H1 (cell line): ENCODE results near the gene MEIS2. TPM values are rescaled to one million over a fixed set of nuclear protein-coding genes. Genes with fewer than 3 reads are reported as not detected.

ENCODE experiments used
- CTCF ChIA-PET: fragments of 300-600 bp; sonication (Branson Sonifier 250); formaldehyde crosslinking; loops from one replicate; lab custom pipeline; 2021; ENCODE audit not compliant: partially characterized antibody; lab: Charles Lee
- POLR2A ChIA-PET: fragments of 300-600 bp; sonication (Branson Sonifier 250); formaldehyde crosslinking; loops from one replicate; lab custom pipeline; 2021; ENCODE audit warnings: inconsistent platforms; ENCODE audit not compliant: partially characterized antibody; lab: Charles Lee
- DNase-seq, 2 experiments: peaks; one replicate each; pipeline versions ENCODE4 v3.0.0 to v3.0.0-alpha.2; 2010 to 2022; ENCODE audit warnings: low spot score in 2 of 2, low read depth in 1 of 2, mixed read lengths in 1 of 2
- FAIRE-seq: peaks from 2 replicates; lab custom pipeline; 2011; peaks lifted over from hg19 to GRCh38; lab: Jason Lieb, UNC
- H2AFZ ChIP-seq: 2 replicates; pipeline ENCODE4 v1.8.1; 2012; ENCODE audit warnings: low read length, inconsistent platforms
- H2AK5ac ChIP-seq: 2 replicates; pipeline ENCODE4 v1.6.1; 2013; ENCODE audit warnings: low read depth, low read length
- H2BK120ac ChIP-seq: replicated peaks from 2 replicates; pipeline ENCODE3; 2013; ENCODE audit warnings: low read depth, low read length, inconsistent platforms
- H2BK12ac ChIP-seq: 2 replicates; pipeline ENCODE4 v1.6.1; 2013; ENCODE audit warnings: low read depth, low read length
- H2BK15ac ChIP-seq: 2 replicates; pipeline ENCODE4 v1.6.1; 2013; ENCODE audit warnings: low read length
- H2BK20ac ChIP-seq: 2 replicates; pipeline ENCODE4 v1.6.1; 2013; ENCODE audit warnings: low read length
- H2BK5ac ChIP-seq: 2 replicates; pipeline ENCODE4 v1.6.1; 2013; ENCODE audit warnings: low read depth, low read length
- H3K14ac ChIP-seq: 2 replicates; pipeline ENCODE4 v1.6.1; 2013; ENCODE audit warnings: inconsistent platforms; ENCODE audit not compliant: insufficient read length
- H3K18ac ChIP-seq: 2 replicates; pipeline ENCODE4 v1.6.1; 2013; ENCODE audit warnings: low read length; ENCODE audit errors: extremely low read depth
- H3K23ac ChIP-seq: 2 replicates; pipeline ENCODE4 v1.6.1; 2013; ENCODE audit warnings: inconsistent platforms; ENCODE audit not compliant: insufficient read length
- H3K23me2 ChIP-seq: 2 replicates; pipeline ENCODE4 v1.6.1; 2013; ENCODE audit warnings: low read depth, low read length
- H3K27ac ChIP-seq: 2 replicates; pipeline ENCODE4 v1.6.1; 2011; ENCODE audit warnings: low read depth, low read length, inconsistent platforms
- H3K27me3 ChIP-seq, 4 experiments: replicated peaks in 1 of 4; 1 replicate in 1 of 4; 2 replicates in 3 of 4; pipeline versions ENCODE4 v1.6.1 to v1.8.1; 2011 to 2013; ENCODE audit warnings: low read length in 3 of 4, mild to moderate bottlenecking in 3 of 4, inconsistent platforms in 2 of 4, mixed read lengths in 2 of 4, moderate library complexity in 1 of 4; ENCODE audit not compliant: control insufficient read depth in 3 of 4, insufficient read depth in 3 of 4; ENCODE audit errors: extremely low read depth in 1 of 4
- H3K36me3 ChIP-seq, 4 experiments: 2 replicates each; pipeline versions ENCODE4 v1.6.1 to v1.8.1; 2011 to 2013; ENCODE audit warnings: mild to moderate bottlenecking in 4 of 4, low read length in 3 of 4, moderate library complexity in 2 of 4, control low read depth in 1 of 4, inconsistent platforms in 1 of 4; ENCODE audit not compliant: insufficient read depth in 4 of 4, control insufficient read depth in 2 of 4
- H3K4ac ChIP-seq: replicated peaks from 2 replicates; pipeline ENCODE3; 2013; ENCODE audit warnings: low read length, low read depth, mixed read lengths, inconsistent platforms; ENCODE audit not compliant: insufficient read length
- H3K4me1 ChIP-seq, 4 experiments: replicated peaks in 1 of 4; 1 replicate in 1 of 4; 2 replicates in 3 of 4; pipeline versions ENCODE4 v1.6.1 to v1.8.1; 2011 to 2013; ENCODE audit warnings: low read length in 3 of 4, inconsistent platforms in 2 of 4, mixed read lengths in 1 of 4; ENCODE audit not compliant: insufficient read depth in 4 of 4, control insufficient read depth in 3 of 4
- H3K4me2 ChIP-seq, 2 experiments: 2 replicates each; pipeline versions ENCODE4 v1.6.1 to v1.8.1; 2011 to 2013; ENCODE audit warnings: low read depth in 2 of 2, low read length in 2 of 2, control low read depth in 1 of 2, inconsistent platforms in 1 of 2, mild to moderate bottlenecking in 1 of 2; ENCODE audit not compliant: insufficient read depth in 1 of 2
- H3K4me3 ChIP-seq, 4 experiments: fragments of 200-600, 300-600 bp in 1 of 4; sonication (generic), shearing (Covaris generic), sonication (Bioruptor Twin) in 1 of 4; 2 replicates each; pipeline versions ENCODE4 v1.5.1 to v1.8.1; 2011 to 2016; ENCODE audit warnings: low read length in 4 of 4, low read depth in 3 of 4, control low read depth in 2 of 4, inconsistent platforms in 2 of 4, mild to moderate bottlenecking in 2 of 4, mixed read lengths in 1 of 4, moderate library complexity in 1 of 4; ENCODE audit not compliant: insufficient read depth in 2 of 4; ENCODE audit errors: extremely low read depth in 1 of 4
- H3K56ac ChIP-seq: replicated peaks from 2 replicates; pipeline ENCODE3; 2013; ENCODE audit warnings: low read depth, mild to moderate bottlenecking, mixed read lengths, low read length, inconsistent platforms; ENCODE audit not compliant: insufficient read length
- H3K79me1 ChIP-seq: 2 replicates; pipeline ENCODE4 v1.6.1; 2013; ENCODE audit warnings: low read depth, low read length, control low read depth
- H3K79me2 ChIP-seq, 2 experiments: 2 replicates each; pipeline versions ENCODE4 v1.6.1 to v1.8.1; 2012 to 2013; ENCODE audit warnings: low read length in 2 of 2, mild to moderate bottlenecking in 2 of 2, inconsistent platforms in 1 of 2; ENCODE audit not compliant: insufficient read depth in 2 of 2, control insufficient read depth in 1 of 2
- H3K9ac ChIP-seq, 4 experiments: replicated peaks in 1 of 4; 1 replicate in 1 of 4; 2 replicates in 3 of 4; pipeline versions ENCODE4 v1.6.1 to v1.8.1; 2011 to 2013; ENCODE audit warnings: low read depth in 3 of 4, low read length in 3 of 4, control low read depth in 2 of 4, mild to moderate bottlenecking in 2 of 4, moderate library complexity in 2 of 4, inconsistent platforms in 1 of 4; ENCODE audit errors: extremely low read depth in 1 of 4
- H3K9me3 ChIP-seq, 2 experiments: 2 replicates each; pipeline versions ENCODE4 v1.6.1 to v1.8.1; 2012 to 2013; ENCODE audit warnings: mild to moderate bottlenecking in 2 of 2, moderate library complexity in 2 of 2, control low read depth in 1 of 2, inconsistent platforms in 1 of 2, low read depth in 1 of 2, low read length in 1 of 2, mixed read lengths in 1 of 2; ENCODE audit not compliant: insufficient read depth in 2 of 2
- H4K20me1 ChIP-seq, 2 experiments: replicated peaks in 1 of 2; 2 replicates each; pipeline versions ENCODE3 to v1.8.1; 2011 to 2013; ENCODE audit warnings: inconsistent platforms in 2 of 2, low read length in 2 of 2, mild to moderate bottlenecking in 1 of 2; ENCODE audit not compliant: insufficient read depth in 2 of 2, control insufficient read depth in 1 of 2
- H4K5ac ChIP-seq: 2 replicates; pipeline ENCODE4 v1.6.1; 2013; ENCODE audit warnings: low read length, low read depth, mixed read lengths, inconsistent platforms; ENCODE audit not compliant: insufficient read length
- H4K8ac ChIP-seq: 2 replicates; pipeline ENCODE4 v1.8.0; 2013; ENCODE audit warnings: mild to moderate bottlenecking, moderate library complexity, low read length, inconsistent platforms; ENCODE audit not compliant: insufficient read depth; ENCODE audit errors: extremely low read depth
- H4K91ac ChIP-seq: replicated peaks from 2 replicates; pipeline ENCODE3; 2013; ENCODE audit warnings: low read length, mixed read lengths, inconsistent platforms; ENCODE audit not compliant: insufficient read length
- CHD1 ChIP-seq: IDR thresholded peaks from 2 replicates; pipeline ENCODE4 v1.6.1; 2012; ENCODE audit warnings: low read depth, low read length, improper control_type of control experiment
- EZH2 ChIP-seq: fragments of 200-600 bp; sonication (generic); IDR thresholded peaks from 2 replicates; pipeline ENCODE4 v1.7.1; 2012; ENCODE audit warnings: low read depth, mild to moderate bottlenecking, moderate library complexity, low read length, inconsistent platforms; ENCODE audit not compliant: severe bottlenecking
- JUN ChIP-seq: IDR thresholded peaks from 2 replicates; pipeline ENCODE4 v1.6.1; 2011; ENCODE audit warnings: low read depth, mild to moderate bottlenecking, improper control_type of control experiment, low read length
- KDM1A ChIP-seq: fragments of 200-600, 300-600 bp; sonication (generic); IDR thresholded peaks from 2 replicates; pipeline ENCODE4 v1.7.1; 2016; ENCODE audit warnings: mild to moderate bottlenecking, low read length, borderline replicate concordance
- PHF8 ChIP-seq: fragments of 200-600 bp; sonication (generic); conservative IDR thresholded peaks from 2 replicates; pipeline ENCODE4 v1.7.1; 2012; ENCODE audit warnings: low read depth, mild to moderate bottlenecking, inconsistent platforms, low read length, moderate library complexity
- POU5F1 ChIP-seq: IDR thresholded peaks from 2 replicates; pipeline ENCODE4 v1.6.1; 2011; ENCODE audit warnings: low read depth, mild to moderate bottlenecking, low read length, moderate library complexity
- RAD21 ChIP-seq, 2 experiments: IDR thresholded peaks in 1 of 2; conservative IDR thresholded peaks in 1 of 2; 2 replicates each; pipeline ENCODE4 v1.6.1; 2011; ENCODE audit warnings: low read depth in 2 of 2, low read length in 2 of 2, improper control_type of control experiment in 1 of 2, inconsistent platforms in 1 of 2, mild to moderate bottlenecking in 1 of 2, moderate library complexity in 1 of 2
- RNF2 ChIP-seq: fragments of 200-900, 300-1000 bp; sonication (generic); IDR thresholded peaks from 2 replicates; pipeline ENCODE4 v1.7.1; 2016; ENCODE audit warnings: borderline replicate concordance, low read depth, mild to moderate bottlenecking, antibody characterized with exemption, low read length; ENCODE audit not compliant: poor library complexity, severe bottlenecking; ENCODE audit errors: missing control alignments
- SIRT6 ChIP-seq: IDR thresholded peaks from one replicate; pipeline ENCODE4 v1.7.1; 2012; ENCODE audit warnings: low read length, inconsistent platforms
- SIX5 ChIP-seq: IDR thresholded peaks from 2 replicates; pipeline ENCODE4 v1.6.1; 2011; ENCODE audit warnings: mild to moderate bottlenecking, low read depth, low read length
- SP2 ChIP-seq: IDR thresholded peaks from 2 replicates; pipeline ENCODE4 v1.6.1; 2012; ENCODE audit warnings: mild to moderate bottlenecking, low read length, inconsistent platforms
- TAF7 ChIP-seq: optimal IDR thresholded peaks from 2 replicates; pipeline ENCODE3; 2011; ENCODE audit warnings: low read depth, mild to moderate bottlenecking, inconsistent platforms, low read length, moderate library complexity, borderline replicate concordance
- WGBS, 2 experiments: shearing (Covaris generic) in 1 of 2; methylation state at CpG; one replicate each; pipeline versions ENCODE4 v1.1.6 to v1.1.7; 2013 to 2015; ENCODE audit warnings: low lambda C conversion rate in 2 of 2, mixed read lengths in 2 of 2, inconsistent platforms in 1 of 2, low coverage in 1 of 2, missing lambda C conversion rate in 1 of 2; ENCODE audit not compliant: insufficient replicate concordance in 2 of 2, insufficient coverage in 1 of 2, insufficient read length in 1 of 2; ENCODE audit errors: extremely low coverage in 1 of 2, missing lambda C conversion rate in 1 of 2; 5-methylcytosine and 5-hydroxymethylcytosine counted together
- polyA plus RNA-seq, 7 experiments: library from polyadenylated mRNA; depleted of rRNA in 3 of 7; stranded (reverse) in 5 of 7; unstranded in 2 of 7; fragments of >200 nt in 5 of 7; fragments of 200-250 nt in 2 of 7; gene quantifications; 1 replicate in 5 of 7; 2 replicates in 1 of 7; 4 replicates in 1 of 7; pipeline versions ENCODE4 v1.2.1 to v1.2.3, GENCODE V29; 2011 to 2013; ENCODE audit warnings: missing spikeins in 2 of 7, mixed read lengths in 2 of 7
- total RNA-seq: library from RNA; stranded (reverse); fragmentation: NEBNext Ultra II Directional; extraction: Animal tissue kit (Norgen Biotek cat#: 25700); gene quantifications from 2 replicates; pipeline ENCODE4 v1.2.1, GENCODE V29; 2021
- TF ChIP-seq, protein P1 (sequence below): IDR thresholded peaks from 2 replicates; pipeline ENCODE4 v1.6.1; 2011; ENCODE audit warnings: low read depth, mild to moderate bottlenecking, low read length; ENCODE audit not compliant: insufficient read depth

MEIS2 gene
- total and polyA plus RNA-seq, 2 of the 8 experiments (the other 6 are each of a cell fraction or from before 2014, with no cell fraction given): 0.22 to 1.2 TPM

DNA sequence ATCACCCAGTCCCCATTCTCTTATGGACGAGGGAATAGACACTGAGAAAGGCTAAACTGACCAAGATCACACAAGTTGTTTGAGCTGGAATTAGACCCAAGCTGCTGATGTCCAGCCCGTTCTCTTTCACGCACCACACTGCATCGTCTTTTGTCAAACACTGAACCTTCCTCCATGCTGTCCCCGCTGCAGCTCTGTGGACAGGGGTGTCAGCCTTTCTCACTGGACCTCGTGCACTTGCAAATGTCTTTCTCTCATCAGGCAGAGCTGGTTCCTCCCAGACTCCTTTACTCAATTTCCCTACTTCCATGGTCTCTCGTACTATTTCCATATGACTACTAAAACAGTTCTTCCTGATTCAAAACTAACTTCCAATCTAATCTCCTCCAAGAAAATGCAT is 161.6 kb downstream of the MEIS2 start:
- H4K91ac ChIP-seq: no peak overlapping the region
- H3K56ac ChIP-seq: no peak overlapping the region
- H3K18ac ChIP-seq: no peak overlapping the region
- no peaks in the 10 kb centered on the region for H3K27me3 ChIP-seq
- H3K4me1 ChIP-seq: peaks cover 0 to 11% (median 2%) of the 10 kb centered on the region in 4 experiments; a peak in 4 of 7 replicates
- H3K4me2 ChIP-seq: no peak overlapping the region
- H4K8ac ChIP-seq: no peak overlapping the region
- no peak overlapping the region for H3K27ac ChIP-seq
- H4K20me1 ChIP-seq: no peaks in the 10 kb centered on the region
- H4K5ac ChIP-seq: no peak overlapping the region
- no peak overlapping the region for H3K14ac ChIP-seq
- FAIRE-seq (no peak), DNase-seq (no peak)
- H3K4me3 ChIP-seq: no peak overlapping the region
- ChIA-PET POLR2A (no interaction called here), CTCF (interaction anchor here (0.6 to 0.8 kb wide), 2 partner anchors 17 to 253 kb away, joined by 3 read pairs; no protein-coding TSS in a partner anchor)
- WGBS, 2 experiments: 84% methylated on average over 7 of the region's 7 CpGs; no CpG with 5 or more reads in 1 of the 2 experiments
- no peak overlapping the region for H2BK120ac ChIP-seq
- H3K9ac ChIP-seq: no peak overlapping the region
- no peak overlapping the region; the same call in 1 of the 2 replicates for H2BK12ac ChIP-seq
- H2BK5ac ChIP-seq: no peak overlapping the region
- H2BK20ac ChIP-seq: no peak overlapping the region
- no peaks in the 10 kb centered on the region for H3K79me1 ChIP-seq
- H3K4ac ChIP-seq: no peak overlapping the region
- no peak overlapping the region; the same call in 1 of the 2 replicates for H2AK5ac ChIP-seq
- no peaks in the 10 kb centered on the region for H3K9me3 ChIP-seq
- H3K23me2 ChIP-seq: no peaks in the 10 kb centered on the region
- H3K36me3 ChIP-seq: no peaks in the 10 kb centered on the region
- H3K79me2 ChIP-seq: no peaks in the 10 kb centered on the region
- H3K23ac ChIP-seq: no peak overlapping the region
- H2AFZ ChIP-seq: no peak overlapping the region
- no peak overlapping the region for H2BK15ac ChIP-seq
- TF ChIP-seq POU5F1 (no peak), SIX5 (no peak), JUN (no peak), SIRT6 (no peak), EZH2 (no peak), SP2 (no peak), PHF8 (no peak), CHD1 (no peak), RNF2 (no peak), TAF7 (no peak), RAD21 (IDR thresholded peaks at IDR 0.05 in 1 of 2, conservative IDR thresholded peaks at IDR 0.05 in 1 of 2; ENCODE audit: low read depth in 2 of 2, low read length in 2 of 2) (no peak), KDM1A (no peak)
- TF ChIP-seq, protein P1, sequence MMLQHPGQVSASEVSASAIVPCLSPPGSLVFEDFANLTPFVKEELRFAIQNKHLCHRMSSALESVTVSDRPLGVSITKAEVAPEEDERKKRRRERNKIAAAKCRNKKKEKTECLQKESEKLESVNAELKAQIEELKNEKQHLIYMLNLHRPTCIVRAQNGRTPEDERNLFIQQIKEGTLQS: no peak
